Measurements from ENCODE around the gene LCN6.

The LCN6 gene

DNA sequence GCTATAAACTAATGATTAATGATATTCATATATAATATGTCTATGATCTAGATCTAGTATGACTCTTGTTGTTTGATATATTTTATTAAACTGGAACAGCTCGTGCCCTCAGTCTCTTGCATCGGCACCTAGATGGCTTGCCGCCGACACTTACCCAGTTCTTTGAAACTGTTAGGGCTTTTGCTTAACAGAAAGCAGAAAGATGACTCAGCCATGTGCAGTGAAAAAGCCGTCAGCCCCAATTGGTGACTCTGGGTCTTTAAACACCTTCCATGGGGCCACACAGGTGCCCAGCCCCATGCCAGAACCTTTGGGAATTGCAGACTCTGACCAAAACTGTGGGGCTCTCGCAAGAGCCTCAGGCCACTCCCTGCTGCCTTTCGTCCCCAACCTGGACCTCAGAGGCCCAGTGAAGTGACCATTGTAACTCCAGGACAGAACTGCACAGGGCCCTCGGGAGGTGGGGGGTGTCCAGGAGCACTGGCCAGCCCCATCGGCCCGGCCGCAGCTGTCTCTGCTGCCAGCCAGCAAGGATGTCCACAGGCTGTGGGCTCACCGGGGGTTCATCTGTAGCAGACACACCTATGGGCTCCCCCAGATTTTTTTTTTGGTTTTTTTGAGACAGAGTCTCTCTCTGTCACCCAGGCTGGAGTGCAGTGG lies 13.4 kb downstream of the LCN6 start:
- H3K9ac ChIP-seq (ENCODE audit: low read depth, low read length, poor library complexity, severe bottlenecking): no peak overlapping the region
- no peaks in the 10 kb centered on the region for H3K79me2 ChIP-seq (ENCODE audit: insufficient read depth, low read length)
- H3K4me2 ChIP-seq (ENCODE audit: low read depth, low read length, poor library complexity, severe bottlenecking): no peak overlapping the region
- TF ChIP-seq, protein P1, sequence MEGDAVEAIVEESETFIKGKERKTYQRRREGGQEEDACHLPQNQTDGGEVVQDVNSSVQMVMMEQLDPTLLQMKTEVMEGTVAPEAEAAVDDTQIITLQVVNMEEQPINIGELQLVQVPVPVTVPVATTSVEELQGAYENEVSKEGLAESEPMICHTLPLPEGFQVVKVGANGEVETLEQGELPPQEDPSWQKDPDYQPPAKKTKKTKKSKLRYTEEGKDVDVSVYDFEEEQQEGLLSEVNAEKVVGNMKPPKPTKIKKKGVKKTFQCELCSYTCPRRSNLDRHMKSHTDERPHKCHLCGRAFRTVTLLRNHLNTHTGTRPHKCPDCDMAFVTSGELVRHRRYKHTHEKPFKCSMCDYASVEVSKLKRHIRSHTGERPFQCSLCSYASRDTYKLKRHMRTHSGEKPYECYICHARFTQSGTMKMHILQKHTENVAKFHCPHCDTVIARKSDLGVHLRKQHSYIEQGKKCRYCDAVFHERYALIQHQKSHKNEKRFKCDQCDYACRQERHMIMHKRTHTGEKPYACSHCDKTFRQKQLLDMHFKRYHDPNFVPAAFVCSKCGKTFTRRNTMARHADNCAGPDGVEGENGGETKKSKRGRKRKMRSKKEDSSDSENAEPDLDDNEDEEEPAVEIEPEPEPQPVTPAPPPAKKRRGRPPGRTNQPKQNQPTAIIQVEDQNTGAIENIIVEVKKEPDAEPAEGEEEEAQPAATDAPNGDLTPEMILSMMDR (conservative IDR thresholded peaks at IDR 0.05; ENCODE audit: low read length): no peak
- TF ChIP-seq EZH2phosphoT487 (IDR thresholded peaks at IDR 0.05; ENCODE audit: borderline replicate concordance): no peak
- H4K20me1 ChIP-seq (ENCODE audit: insufficient read depth, low read length, poor library complexity, severe bottlenecking): no peaks in the 10 kb centered on the region
- no peak overlapping the region for H2AFZ ChIP-seq (ENCODE audit: low read length)
- no peaks in the 10 kb centered on the region for H3K9me2 ChIP-seq (replicated peaks; ENCODE audit: low read depth, low read length)
- H3K9me3 ChIP-seq (ENCODE audit: insufficient read depth, low read depth, low read length): no peaks in the 10 kb centered on the region
- no peaks in the 10 kb centered on the region for H3K36me3 ChIP-seq (ENCODE audit: insufficient read depth, low read length)
- no peaks in the 10 kb centered on the region for H3F3A ChIP-seq (ENCODE audit: low read depth)
- no peaks in the 10 kb centered on the region for H3K4me1 ChIP-seq (ENCODE audit: insufficient read depth, low read length, poor library complexity, severe bottlenecking)
- no peak overlapping the region for H3K4me3 ChIP-seq (ENCODE audit: low read length, poor library complexity, severe bottlenecking)
- no peaks in the 10 kb centered on the region for H3K27me3 ChIP-seq (ENCODE audit: insufficient read depth, low read length, poor library complexity, severe bottlenecking)

- Histone ChIP-seq H3K4me2 (ENCODE audit: low read depth, low read length, poor library complexity, severe bottlenecking) (no peak overlapping the region), H3K9ac (ENCODE audit: low read depth, low read length, poor library complexity, severe bottlenecking) (no peak overlapping the region)
- TF ChIP-seq EZH2phosphoT487 (IDR thresholded peaks at IDR 0.05; ENCODE audit: borderline replicate concordance): no peak
- TF ChIP-seq, protein P1 (conservative IDR thresholded peaks at IDR 0.05; ENCODE audit: low read length): no peak
These were observed 14.7 kb downstream of the LCN6 start for GRCh38 chr9:136733611-136734010.

GRCh38 chr9:136732444-136733178 lies 15.7 kb downstream of the LCN6 start:
- no peaks in the 10 kb centered on the region for H3K9me2 ChIP-seq (replicated peaks; ENCODE audit: low read depth, low read length)
- no peaks in the 10 kb centered on the region for H3K27me3 ChIP-seq (ENCODE audit: insufficient read depth, low read length, poor library complexity, severe bottlenecking)
- H2AFZ ChIP-seq (ENCODE audit: low read length): no peak overlapping the region
- TF ChIP-seq, protein P1 (conservative IDR thresholded peaks at IDR 0.05; ENCODE audit: low read length): no peak
- no peak for TF ChIP-seq EZH2phosphoT487 (IDR thresholded peaks at IDR 0.05; ENCODE audit: borderline replicate concordance)
- H3K9me3 ChIP-seq (ENCODE audit: insufficient read depth, low read depth, low read length): no peaks in the 10 kb centered on the region
- peaks cover 3% of the 10 kb centered on the region for H4K20me1 ChIP-seq (ENCODE audit: insufficient read depth, low read length, poor library complexity, severe bottlenecking)
- no peaks in the 10 kb centered on the region for H3K36me3 ChIP-seq (ENCODE audit: insufficient read depth, low read length)
- peaks cover 10% of the 10 kb centered on the region for H3K4me1 ChIP-seq (ENCODE audit: insufficient read depth, low read length, poor library complexity, severe bottlenecking)
- H3K79me2 ChIP-seq (ENCODE audit: insufficient read depth, low read length): peaks cover 10% of the 10 kb centered on the region
- H3K4me3 ChIP-seq (ENCODE audit: low read length, poor library complexity, severe bottlenecking): no peak overlapping the region
- no peak overlapping the region for H3K9ac ChIP-seq (ENCODE audit: low read depth, low read length, poor library complexity, severe bottlenecking)
- H3F3A ChIP-seq (ENCODE audit: low read depth): no peaks in the 10 kb centered on the region
- H3K4me2 ChIP-seq (ENCODE audit: low read depth, low read length, poor library complexity, severe bottlenecking): no peak overlapping the region

More at GRCh38 chr9:136733611-136734010, 14.7 kb downstream of the LCN6 start:
- H3K4me3 ChIP-seq (ENCODE audit: low read length, poor library complexity, severe bottlenecking): no peak overlapping the region
- H3K9me2 ChIP-seq (replicated peaks; ENCODE audit: low read depth, low read length): no peaks in the 10 kb centered on the region
- H3F3A ChIP-seq (ENCODE audit: low read depth): no peaks in the 10 kb centered on the region
- H2AFZ ChIP-seq (ENCODE audit: low read length): no peak overlapping the region
- no peaks in the 10 kb centered on the region for H3K9me3 ChIP-seq (ENCODE audit: insufficient read depth, low read depth, low read length)
- no peaks in the 10 kb centered on the region for H3K36me3 ChIP-seq (ENCODE audit: insufficient read depth, low read length)
- H3K27me3 ChIP-seq (ENCODE audit: insufficient read depth, low read length, poor library complexity, severe bottlenecking): no peaks in the 10 kb centered on the region
- peaks cover 3% of the 10 kb centered on the region; the same call in 1 of the 2 replicates for H3K79me2 ChIP-seq (ENCODE audit: insufficient read depth, low read length)
- no peaks in the 10 kb centered on the region for H4K20me1 ChIP-seq (ENCODE audit: insufficient read depth, low read length, poor library complexity, severe bottlenecking)
- H3K4me1 ChIP-seq (ENCODE audit: insufficient read depth, low read length, poor library complexity, severe bottlenecking): peaks cover 6% of the 10 kb centered on the region

Data from Loucy (cell line).